Measurements from ENCODE around the gene PTPRM.
"Not testable (repeated sequence)": the region's sequence is repeated elsewhere in the genome, so short reads cannot be mapped to it uniquely, and the experiment has no call there.

Gene PTPRM

DNA sequence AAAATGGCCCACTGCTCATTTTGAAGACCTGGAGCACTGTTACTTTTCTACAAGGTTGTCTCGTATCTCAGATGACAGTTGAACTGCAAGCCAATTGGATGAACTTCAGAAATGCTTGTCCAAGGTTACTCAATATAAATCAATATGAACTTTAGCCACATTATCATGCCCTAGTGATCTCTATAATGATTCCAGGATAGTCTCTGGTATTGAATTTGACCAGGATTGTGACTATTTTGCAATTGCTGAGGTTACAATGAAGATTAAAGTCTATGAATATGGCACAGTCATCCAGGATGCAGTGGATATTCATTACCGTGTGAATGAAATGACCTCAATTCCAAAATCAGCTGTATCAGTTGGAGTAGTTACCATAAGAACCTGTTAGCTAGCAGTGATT lies 846.1 kb downstream of the PTPRM start:
- no peak for DNase-seq

DNA sequence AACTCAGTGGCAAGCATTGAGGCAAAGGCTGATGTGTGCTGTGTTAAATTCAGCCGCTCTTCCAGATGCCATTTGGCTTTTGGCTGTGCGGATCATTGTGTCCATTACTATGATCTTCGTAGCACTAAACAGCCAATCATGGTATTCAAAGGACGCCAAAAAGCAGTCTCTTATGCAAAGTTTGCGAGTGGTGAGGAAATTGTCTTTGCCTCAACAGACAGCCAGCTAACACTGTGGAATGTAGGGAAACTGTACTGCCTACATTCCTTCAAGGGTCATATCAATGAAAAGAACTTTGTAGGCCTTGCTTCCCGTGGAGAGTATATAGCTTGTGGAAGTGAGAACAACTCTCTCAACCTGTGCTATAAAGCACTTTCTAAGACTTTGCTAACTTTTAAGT lies 846.6 kb downstream of the PTPRM start:
- no peak for DNase-seq

DNA sequence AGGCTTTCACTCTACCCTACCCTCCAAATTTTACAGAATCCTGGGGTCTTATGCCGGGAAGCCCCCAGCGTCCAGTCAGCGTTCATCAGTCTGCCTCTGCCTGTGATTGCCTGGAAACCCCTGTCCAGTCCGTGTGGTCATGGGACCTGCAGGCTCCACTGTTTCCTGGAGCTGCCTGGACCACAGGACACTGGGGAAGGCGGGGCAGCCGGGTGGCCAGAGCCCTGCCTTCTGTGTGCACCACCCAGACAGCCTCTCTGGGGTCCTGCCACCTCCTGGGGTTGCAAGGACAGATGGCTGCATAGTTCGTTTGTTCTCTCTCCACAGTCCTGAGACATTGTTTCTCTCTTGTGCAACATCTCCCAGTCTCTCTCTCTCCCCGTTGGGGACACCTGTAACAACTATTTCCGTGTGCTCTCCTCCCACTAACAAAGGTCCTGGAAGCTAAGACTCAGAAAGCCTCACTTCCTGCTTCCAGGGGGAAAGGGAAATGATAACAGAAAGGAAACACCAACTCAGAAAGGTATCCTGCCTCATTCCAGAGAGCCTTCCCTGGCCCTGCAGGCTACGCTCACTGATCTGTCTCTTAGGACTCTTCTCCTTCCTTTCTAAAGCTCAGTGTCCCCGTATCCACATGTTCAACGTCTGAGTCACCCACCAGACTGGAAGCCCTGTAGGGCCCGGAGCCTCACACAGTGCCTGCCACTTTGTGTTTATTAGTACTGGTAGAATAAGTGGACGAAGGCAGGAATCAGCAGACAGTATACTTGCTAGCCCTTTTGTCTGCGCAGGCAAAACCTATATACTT lies 849.3 kb downstream of the PTPRM start:
- no peak for DNase-seq

DNA sequence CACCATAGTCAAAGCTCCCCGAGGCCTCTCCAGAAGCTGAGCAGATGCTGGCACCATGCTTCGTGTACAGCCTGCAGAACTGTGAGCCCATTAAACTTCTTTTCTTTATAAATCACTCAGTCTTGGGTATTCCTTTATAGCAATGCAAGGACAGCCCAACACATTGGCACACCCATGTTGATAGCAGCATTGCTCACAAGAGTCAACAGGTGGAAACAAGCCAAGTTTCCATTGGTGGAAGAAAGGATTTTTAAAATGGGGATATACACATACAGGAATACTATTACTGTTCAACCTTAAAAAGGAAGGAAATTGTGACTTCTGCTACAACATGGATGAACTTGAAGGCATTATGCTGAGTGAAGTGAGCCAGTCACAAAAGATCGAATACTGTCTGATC lies 855.3 kb downstream of the PTPRM start:
- no peak for DNase-seq

DNA sequence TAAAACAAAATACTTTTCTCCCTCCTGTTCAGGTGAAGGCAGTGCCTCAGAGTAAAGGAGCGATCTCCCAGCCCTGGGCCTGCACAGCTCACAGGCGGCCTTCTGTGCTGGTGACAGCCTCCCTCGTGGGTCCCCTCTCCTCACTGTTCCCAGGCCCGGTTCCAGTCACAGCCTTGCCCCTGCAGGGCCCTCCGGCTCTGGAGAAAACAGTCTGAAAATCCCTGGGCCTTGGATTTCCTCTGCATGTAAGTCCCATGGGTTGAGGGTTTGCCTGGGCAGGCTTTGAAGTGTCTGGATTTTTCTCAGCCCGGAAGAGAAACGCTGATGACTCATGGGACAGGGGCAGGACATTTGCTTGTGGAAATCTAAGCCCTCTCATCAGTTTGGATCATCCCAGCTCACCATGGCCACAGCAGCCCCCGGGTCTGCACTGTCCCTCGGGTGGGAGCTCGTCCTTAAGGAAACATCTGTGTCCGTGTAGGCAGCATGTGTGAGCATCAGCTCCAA lies 856.0 kb downstream of the PTPRM start:
- DNase-seq: no peak

DNA sequence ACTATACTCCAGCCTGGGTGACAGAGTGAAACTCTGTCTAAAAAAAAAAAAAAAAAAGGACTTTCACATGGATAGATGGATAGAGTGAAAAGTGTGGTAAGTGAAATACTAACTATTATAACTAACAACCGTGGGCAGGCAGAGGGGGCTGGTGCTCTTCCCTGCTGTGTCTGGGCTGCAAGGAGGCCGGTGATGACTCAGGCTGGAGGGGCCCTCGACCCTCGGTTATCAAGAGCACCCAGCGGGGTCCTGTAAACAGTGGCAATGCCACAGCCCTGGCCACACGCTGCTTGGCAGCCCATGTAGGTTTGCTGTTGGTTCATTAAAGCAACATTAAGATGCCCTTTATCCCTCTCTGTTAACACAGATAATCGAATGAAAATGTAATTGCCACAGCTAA lies 857.4 kb downstream of the PTPRM start:
- DNase-seq: no peak

DNA sequence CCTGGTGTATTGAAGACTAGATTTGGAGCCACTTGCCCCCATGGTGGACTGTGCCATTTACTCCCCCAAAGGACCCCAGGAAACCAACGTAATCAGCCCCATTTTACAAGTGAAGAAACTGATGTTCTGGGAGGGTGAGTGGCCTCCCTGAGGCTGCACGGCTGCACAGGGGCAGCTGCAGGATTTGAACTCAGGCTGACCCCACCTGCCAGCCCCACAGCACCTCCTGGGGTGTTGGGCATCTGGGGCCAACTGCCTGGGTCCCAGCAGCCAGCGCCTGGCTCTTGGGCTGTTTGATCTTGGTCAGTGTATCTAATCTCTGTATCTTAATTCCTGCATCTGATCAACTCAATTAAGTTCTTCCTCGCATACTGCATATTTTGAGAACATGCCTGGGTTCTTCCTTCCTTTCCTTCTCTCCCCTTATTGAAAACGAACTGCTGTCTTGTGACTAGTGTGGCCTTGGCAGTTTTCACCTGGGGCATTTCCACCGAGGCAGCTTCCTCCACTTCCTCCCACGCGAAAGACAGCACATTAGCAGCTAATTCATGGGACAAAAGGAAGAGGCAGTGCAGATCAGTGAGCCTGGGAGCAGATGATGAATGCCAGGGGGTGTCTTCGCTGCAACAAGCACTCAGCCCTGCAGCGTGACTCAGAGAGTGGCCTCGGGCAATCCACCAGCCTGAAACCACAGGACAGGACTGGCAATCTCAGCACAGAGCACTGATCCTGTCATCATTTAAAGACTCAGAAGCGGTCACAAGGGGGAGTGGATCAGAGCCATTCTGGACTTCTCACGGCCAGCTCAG lies 858.0 kb downstream of the PTPRM start:
- DNase-seq: peak in 1 of 2 donors; percentile 2

DNA sequence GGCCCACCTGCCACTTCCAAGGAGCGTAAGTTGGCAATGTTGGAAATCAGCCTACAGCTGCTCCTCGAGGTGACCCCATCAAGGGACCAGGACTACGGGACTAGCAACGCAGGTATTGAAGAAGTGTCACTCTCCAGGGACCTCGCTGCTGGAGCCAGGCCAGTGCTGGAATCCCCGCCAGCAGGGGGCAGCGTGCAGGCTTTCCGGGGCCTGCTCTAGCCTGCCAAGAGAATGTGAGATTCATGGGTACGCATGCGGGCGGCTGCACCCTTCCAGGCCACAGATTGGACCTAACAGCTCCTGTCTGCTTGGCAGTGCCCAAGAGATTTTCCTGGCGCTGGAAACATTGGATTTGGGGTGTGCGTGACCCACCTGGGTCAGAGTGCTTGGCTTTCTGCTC lies 859.3 kb downstream of the PTPRM start:
- DNase-seq: peak in 1 of 2 donors; percentile 9

DNA sequence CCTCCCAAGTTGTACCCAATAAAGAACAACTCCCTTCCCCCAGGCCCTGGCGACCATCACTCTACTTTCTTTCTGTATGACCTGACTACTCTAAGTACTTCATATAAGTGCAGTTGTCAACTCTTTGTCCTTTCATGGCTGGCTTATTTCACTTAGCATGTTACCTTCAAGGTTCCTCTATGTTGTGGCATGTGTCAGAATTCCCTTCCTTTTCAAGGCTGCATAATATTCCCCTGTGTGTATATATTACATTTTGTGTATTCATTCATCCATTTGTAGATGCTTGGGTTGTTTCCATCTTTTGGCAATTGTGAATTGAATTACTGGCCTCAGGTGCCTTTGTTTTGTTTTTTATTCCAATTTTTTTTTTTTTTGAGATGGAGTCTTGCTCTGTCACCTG lies 860.2 kb downstream of the PTPRM start:
- DNase-seq: no peak

DNA sequence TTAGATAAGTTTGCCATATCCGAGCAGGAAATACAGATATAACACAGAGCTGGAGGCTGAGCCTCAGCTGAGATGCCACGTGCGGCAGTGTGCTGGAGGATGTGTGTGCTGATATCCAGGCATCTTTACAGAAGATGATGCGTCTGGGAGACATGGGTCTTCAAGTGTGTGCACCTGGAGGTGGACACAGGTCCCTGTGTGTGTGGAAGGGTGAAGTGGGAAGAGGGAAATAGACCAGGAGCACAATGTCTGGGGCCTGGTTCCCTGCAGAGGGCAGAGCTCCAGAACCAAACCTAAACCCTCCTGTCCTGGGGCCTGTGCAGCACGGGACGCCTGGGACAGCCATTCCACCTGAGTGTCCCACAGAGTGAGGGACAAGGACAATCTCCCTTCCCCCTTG lies 861.8 kb downstream of the PTPRM start:
- DNase-seq: no peak

DNA sequence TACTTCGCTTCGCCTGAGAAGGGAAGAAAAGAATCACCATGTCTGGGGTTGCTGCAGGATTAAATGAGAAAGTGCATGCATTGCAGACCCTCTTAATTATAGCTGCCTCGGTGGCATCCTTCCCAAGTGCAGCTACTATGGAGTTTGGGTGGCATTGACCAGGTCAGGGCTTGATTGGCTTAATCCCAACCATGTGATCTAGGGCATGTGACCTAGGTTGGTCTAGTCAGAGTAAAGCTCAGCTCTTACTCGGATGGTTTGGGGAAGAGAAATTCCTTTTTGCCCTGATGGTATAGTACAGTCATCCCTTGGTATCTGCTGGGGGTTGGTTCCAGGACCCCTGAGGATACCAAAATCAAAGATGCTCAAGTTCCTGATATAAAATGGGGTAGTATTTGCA lies 863.9 kb downstream of the PTPRM start:
- DNase-seq: no peak

DNA sequence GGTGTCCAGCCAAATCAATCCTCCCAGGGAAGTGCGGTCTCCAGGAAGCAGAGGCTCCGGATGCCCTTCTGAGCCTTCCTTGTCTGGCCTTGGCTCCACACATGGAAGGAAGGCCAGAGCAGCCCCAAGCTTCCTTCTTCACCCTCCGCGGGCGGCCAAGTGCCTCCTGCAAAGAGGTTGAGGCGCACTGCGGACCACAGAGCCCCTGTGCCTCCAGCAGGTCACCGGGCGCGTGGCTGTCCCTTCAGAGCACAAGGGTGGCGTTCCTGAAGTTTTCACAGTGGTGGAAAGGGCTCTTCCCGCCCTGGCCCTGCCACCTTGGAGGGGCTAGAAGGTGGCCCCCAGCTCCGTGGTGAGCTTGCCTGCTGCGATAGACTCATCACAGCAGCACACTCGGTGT lies 866.2 kb downstream of the PTPRM start:
- DNase-seq: no peak

DNA sequence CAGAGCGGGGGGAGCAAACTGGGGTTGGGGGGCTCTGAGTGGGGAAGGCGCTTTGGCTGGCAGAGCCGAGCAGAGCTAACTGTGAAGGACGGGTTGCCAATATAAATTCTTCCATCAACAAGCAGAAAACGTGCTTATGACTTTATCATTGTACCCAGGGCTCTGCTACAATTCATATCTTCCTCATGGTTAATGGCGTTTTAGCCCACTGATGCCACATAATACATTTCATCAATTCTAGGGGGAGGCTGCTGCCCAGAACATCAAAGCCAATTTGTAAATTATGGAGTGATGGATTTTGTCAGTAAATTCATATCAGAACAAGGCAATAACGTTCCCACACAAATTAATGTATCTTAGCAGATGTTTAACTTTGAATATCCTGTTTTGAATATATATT lies 866.7 kb downstream of the PTPRM start:
- no peak for DNase-seq

DNA sequence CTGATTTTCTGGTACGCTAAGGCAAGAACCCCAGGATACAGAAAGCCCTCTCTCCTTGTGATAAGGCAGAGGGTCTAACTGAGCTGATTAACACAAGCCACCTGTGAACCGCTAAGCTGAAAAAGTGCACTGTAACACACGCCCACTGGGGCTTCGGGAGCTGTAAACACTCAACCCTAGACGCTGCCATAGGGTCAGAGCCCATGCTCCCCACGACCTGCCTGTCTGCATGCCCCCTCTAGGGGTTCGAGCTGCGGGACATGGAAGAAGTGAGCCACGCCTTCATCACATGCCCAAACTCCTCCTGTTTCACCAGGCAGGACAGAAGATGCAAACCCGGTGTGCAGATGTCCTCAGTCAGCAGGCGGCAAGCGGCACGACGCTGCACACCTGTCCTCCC lies 868.3 kb downstream of the PTPRM start:
- DNase-seq: no peak

DNA sequence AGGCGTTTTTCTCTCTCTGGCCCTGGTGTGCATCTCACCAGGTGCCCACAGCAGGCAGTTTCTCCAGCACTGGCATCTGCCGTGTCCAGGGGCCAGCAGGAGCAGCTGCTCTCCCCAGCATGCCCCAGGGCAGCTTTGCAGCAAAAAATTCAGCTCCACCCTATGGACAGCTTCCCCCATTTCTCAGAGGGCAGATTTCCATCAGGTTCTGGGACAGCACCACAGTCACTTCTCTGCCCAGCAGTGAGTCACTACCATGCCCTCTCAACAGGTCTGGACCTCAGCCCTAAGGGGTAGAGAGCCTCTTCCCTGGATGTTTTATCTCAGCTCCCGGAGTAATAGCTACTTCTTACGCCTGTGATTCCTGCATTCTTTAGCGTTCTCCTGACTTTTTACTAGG lies 871.9 kb downstream of the PTPRM start:
- DNase-seq: no peak

DNA sequence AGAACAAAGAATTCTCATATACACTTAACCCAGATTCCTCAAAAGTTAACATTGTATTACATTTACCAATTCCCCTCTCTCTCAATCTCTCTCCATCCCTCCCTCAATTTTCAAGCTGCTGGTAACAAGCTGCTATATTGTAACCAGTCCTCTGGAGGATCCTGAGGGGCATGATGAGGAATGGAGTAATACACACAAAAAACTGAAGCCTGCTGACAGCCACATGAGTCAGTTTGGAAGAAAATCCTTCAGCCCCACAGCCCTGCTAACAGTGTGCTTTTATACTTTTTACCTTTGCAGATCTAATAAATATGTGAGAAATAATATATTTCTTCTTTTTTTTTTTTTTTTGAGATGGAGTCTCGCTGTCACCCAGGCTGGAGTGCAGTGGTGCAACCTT lies 876.4 kb downstream of the PTPRM start:
- DNase-seq: no peak

DNA sequence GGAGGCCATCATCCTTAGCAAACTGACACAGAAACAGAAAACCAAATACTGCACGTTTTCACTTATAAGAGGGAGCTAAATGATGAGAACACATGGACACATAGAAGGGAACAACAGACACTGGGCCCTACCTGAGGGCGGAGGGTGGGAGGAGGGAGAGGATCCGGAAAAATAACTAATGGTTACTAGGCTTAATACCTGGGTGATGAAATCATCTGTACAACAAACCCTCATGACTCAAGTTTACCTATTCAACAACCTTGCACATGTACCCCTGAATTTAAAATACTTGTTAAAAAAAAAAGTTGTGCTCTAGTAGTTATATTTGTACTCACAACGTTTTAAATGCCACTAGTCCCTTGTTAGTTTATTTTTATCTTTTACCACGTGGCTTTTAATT lies 879.8 kb downstream of the PTPRM start:
- not testable (repeated sequence) for DNase-seq

DNA sequence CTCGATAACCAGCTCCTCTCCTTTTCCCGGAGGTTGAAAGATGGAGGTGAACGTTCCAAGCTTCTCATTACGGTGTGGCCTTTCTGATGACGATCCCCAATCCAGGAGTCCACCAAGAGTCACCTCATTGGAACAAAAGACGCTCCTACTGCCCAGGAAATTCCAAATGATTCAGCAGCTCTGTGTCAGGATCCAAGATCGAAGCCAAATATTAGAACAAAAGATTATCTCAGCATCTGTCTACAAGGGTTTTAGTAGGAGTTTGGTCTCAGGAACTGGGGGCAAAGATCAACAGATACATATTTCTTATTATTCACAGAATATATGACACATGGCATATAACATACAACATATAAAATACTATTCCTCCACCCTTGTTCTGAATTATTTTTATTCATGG lies 881.0 kb downstream of the PTPRM start:
- no peak for DNase-seq

DNA sequence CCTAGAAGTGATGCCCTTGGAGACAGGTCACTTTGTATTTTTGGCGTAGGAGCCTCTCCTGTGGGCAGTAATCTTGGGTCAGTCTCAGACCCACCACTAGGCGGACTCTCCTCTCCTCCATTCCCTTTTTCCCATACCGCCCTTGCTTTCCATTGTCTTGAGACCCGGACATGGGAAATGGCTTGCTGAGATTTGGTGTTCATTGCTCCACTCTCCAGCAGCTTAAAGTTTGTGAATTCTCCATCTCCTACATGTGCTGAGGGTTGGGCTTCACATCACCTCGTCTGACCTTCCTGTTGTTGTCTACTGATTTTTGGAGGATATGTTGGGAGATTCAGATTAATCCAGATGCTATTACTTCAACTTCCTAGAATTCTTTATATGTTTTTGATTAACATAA lies 882.9 kb downstream of the PTPRM start:
- no peak for DNase-seq

DNA sequence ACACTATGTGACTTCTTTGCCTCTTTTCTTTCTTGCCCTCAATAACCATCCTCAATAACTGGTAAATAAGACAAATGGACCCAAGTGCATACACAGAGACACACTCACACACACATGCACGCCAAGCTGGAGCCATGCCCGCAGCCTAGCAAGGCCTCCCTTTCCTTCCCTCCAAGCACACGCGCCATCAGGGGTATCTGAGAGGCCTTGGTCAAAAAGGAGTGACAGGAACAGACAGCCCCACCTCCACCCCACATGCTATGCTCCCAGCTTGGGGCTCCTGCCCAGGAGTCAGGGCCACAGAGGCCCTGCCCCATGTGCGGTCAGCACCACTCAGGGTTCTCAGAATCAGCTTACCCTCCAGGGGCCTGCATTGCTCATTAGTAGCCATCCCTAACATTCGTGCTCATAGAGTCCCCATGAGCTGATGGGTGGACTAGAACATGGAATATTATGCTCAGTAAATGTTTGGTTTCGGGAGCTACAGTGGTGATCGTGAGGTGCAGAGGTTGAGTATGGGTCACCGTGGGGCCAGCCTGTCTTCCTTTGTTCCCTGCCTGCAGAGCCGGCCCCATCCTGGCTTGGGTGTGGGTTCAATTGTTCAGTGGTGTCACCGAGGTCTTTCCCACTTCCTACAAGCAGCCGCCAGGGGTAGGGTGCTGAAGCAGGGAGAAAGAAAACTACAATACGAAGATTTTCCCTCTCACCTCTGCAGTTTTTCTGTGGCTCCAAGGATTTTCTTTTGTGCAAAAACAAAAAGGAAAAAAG lies 884.0 kb downstream of the PTPRM start:
- DNase-seq: no peak

DNA sequence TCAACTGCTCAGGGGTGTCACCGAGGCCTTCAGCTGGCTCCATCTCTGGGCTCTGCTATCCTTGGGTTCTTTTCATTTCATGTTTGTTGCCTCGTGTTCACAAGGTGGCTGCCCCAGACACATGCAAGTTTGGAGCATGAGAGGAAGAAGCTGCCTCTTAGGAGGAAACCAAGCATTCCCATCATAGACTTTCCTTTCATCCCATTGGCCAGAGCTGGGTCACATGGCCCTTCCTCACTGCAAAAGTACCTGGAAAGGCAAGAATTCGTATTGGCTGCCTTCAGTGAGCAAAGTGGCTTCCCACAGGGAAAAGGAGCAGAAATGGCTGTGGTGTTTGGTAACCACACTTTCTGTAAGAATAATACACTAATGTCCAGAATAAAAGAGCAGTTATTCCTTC lies 886.4 kb downstream of the PTPRM start:
- no peak for DNase-seq

DNA sequence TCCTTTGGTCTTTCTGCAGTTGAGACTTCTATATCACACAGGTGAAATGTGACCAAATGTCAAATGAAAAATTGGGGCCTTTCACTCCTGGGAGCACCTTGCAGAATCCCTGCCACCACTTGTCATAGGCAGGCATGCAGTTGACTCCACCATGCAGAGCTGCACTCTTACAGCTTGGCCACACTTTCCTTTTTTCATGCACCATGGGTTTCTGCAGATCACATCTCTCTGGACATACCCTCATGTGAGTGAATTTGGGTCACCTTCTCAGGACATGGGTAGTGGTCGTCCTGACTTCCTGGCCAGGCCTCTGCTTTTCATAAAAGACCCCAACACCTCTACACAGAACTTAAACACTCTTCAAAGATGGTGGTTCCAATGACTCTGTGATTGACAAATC lies 887.0 kb downstream of the PTPRM start:
- DNase-seq: no peak

All from inflammatory macrophage (primary cell).